ENCODE results near the gene GOLGA8R.
"Not testable (repeated sequence)": the region's sequence is repeated elsewhere in the genome, so short reads cannot be mapped to it uniquely, and the experiment has no call there.

DNA sequence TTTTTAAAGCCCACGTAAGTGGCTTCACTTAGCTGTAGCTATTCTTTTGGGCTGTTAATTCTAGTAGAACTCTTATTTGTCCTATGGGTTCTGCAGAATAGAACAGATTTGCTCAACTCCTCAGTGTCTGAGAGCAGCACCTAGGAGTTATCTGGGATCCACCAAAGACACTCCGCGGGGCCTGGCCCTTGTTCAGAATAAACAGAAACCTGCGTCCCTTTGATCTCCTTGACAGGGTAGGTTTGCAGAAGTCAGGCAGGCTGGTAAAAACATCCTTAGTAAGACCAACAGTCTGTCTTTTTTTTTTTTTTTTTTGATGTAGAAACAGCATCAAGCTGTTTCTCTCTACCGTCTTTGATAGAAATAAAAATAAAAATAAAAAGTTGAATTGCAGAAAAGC lies 52.7 kb downstream of the GOLGA8R start:
- TF ChIP-seq, protein P1, sequence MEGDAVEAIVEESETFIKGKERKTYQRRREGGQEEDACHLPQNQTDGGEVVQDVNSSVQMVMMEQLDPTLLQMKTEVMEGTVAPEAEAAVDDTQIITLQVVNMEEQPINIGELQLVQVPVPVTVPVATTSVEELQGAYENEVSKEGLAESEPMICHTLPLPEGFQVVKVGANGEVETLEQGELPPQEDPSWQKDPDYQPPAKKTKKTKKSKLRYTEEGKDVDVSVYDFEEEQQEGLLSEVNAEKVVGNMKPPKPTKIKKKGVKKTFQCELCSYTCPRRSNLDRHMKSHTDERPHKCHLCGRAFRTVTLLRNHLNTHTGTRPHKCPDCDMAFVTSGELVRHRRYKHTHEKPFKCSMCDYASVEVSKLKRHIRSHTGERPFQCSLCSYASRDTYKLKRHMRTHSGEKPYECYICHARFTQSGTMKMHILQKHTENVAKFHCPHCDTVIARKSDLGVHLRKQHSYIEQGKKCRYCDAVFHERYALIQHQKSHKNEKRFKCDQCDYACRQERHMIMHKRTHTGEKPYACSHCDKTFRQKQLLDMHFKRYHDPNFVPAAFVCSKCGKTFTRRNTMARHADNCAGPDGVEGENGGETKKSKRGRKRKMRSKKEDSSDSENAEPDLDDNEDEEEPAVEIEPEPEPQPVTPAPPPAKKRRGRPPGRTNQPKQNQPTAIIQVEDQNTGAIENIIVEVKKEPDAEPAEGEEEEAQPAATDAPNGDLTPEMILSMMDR (IDR thresholded peaks at IDR 0.05), result not testable (repeated sequence)
- not testable (repeated sequence) for TF ChIP-seq POLR2A (IDR thresholded peaks at IDR 0.05)

Data from lower leg skin (tissue), 3 donors.